Endodermal cell (in vitro differentiated cells): ENCODE measurements around the gene MAB21L4. TPM values are rescaled to one million over a fixed set of nuclear protein-coding genes. Genes with fewer than 3 reads are reported as not detected.
"Not testable (repeated sequence)": the region's sequence is repeated elsewhere in the genome, so short reads cannot be mapped to it uniquely, and the experiment has no call there.

Experiments used
- DNase-seq: peaks from one replicate; pipeline ENCODE4 v3.0.0-alpha.2; 2017
- H3K27ac ChIP-seq: 2 replicates; pipeline ENCODE4 v1.5.1; 2013; ENCODE audit warnings: mild to moderate bottlenecking, low read depth, low read length, moderate library complexity
- H3K27me3 ChIP-seq: 2 replicates; pipeline ENCODE4 v1.6.1; 2013; ENCODE audit warnings: mild to moderate bottlenecking, low read length, moderate library complexity; ENCODE audit not compliant: insufficient read depth, control insufficient read depth, poor library complexity, severe bottlenecking
- H3K36me3 ChIP-seq: 2 replicates; pipeline ENCODE4 v1.7.0; 2013; ENCODE audit warnings: mild to moderate bottlenecking, low read length, moderate library complexity; ENCODE audit not compliant: control insufficient read depth, insufficient read depth
- H3K4me1 ChIP-seq: one replicate; pipeline ENCODE4 v1.7.0; 2013; ENCODE audit warnings: low read length; ENCODE audit not compliant: control insufficient read depth, insufficient read depth
- H3K4me3 ChIP-seq: 2 replicates; pipeline ENCODE4 v1.5.1; 2013; ENCODE audit warnings: mild to moderate bottlenecking, low read length, moderate library complexity
- H3K9ac ChIP-seq: 2 replicates; pipeline ENCODE4 v1.6.1; 2013; ENCODE audit warnings: mild to moderate bottlenecking, low read length, moderate library complexity; ENCODE audit not compliant: poor library complexity, severe bottlenecking; ENCODE audit errors: extremely low read depth
- H3K9me3 ChIP-seq: 2 replicates; pipeline ENCODE4 v1.6.1; 2013; ENCODE audit warnings: mild to moderate bottlenecking, low read length, moderate library complexity; ENCODE audit not compliant: control insufficient read depth
- H3K27ac Mint-ChIP-seq: 2 replicates; pipeline ENCODE4 v1.8.0; 2020; ENCODE audit warnings: mixed read lengths
- H3K27me3 Mint-ChIP-seq: 2 replicates; pipeline ENCODE4 v1.8.0; 2021; ENCODE audit warnings: mild to moderate bottlenecking, mixed read lengths; ENCODE audit not compliant: insufficient read depth
- H3K36me3 Mint-ChIP-seq: 2 replicates; pipeline ENCODE4 v1.8.0; 2020; ENCODE audit warnings: low read depth, mixed read lengths
- H3K4me1 Mint-ChIP-seq: 2 replicates; pipeline ENCODE4 v1.8.0; 2020; ENCODE audit warnings: mixed read lengths
- H3K4me3 Mint-ChIP-seq: 2 replicates; pipeline ENCODE4 v1.8.0; 2020; ENCODE audit warnings: mild to moderate bottlenecking, moderate library complexity, mixed read lengths
- H3K9me3 Mint-ChIP-seq: 2 replicates; pipeline ENCODE4 v1.8.0; 2020; ENCODE audit warnings: mild to moderate bottlenecking, mixed read lengths
- CTCF ChIP-seq: fragments of 200-600 bp; sonication (generic); conservative IDR thresholded peaks from 2 replicates; pipeline ENCODE4 v1.5.0; 2021; ENCODE audit warnings: antibody characterized with exemption, mild to moderate bottlenecking
- WGBS, 2 experiments: methylation state at CpG; one replicate each; pipeline versions ENCODE4 v1.1.5 to v1.1.7; 2013; ENCODE audit warnings: missing lambda C conversion rate in 2 of 2, mixed read lengths in 1 of 2; ENCODE audit not compliant: insufficient coverage in 1 of 2, insufficient read length in 1 of 2; 5-methylcytosine and 5-hydroxymethylcytosine counted together
- total RNA-seq, 2 donors: library from RNA; stranded (reverse); fragmentation: NEBNext Ultra II Directional in 1 of 2; extraction: Animal tissue kit (Norgen Biotek cat#: 25700) in 1 of 2; gene quantifications; 2 replicates in 1 of 2; 3 replicates in 1 of 2; pipeline ENCODE4 v1.2.1, GENCODE V29; 2021

The MAB21L4 gene
- total RNA-seq, 2 donors from 2014 or later = 0.31 TPM; not detected in 1

- H3K4me1 ChIP-seq = no peaks in the 10 kb centered on the region
- no peak overlapping the region for H3K9ac ChIP-seq
- no peak overlapping the region for H3K27ac ChIP-seq
- Mint-ChIP-seq H3K9me3 (peaks cover 11% of the 10 kb centered on the region), H3K27me3 (no peaks in the 10 kb centered on the region), H3K4me1 (no peaks in the 10 kb centered on the region), H3K36me3 (no peaks in the 10 kb centered on the region), H3K4me3 (no peak overlapping the region), H3K27ac (no peak overlapping the region)
- no peaks in the 10 kb centered on the region for H3K36me3 ChIP-seq
- no peaks in the 10 kb centered on the region for H3K27me3 ChIP-seq
- H3K9me3 ChIP-seq = peaks cover 4% of the 10 kb centered on the region
- DNase-seq = no peak
- no peak for TF ChIP-seq CTCF
- WGBS, 2 experiments = 86 to 93% methylated on average over 1 to 5 of the region's 5 CpGs
- no peak overlapping the region for H3K4me3 ChIP-seq
Measured at GRCh38 chr2:240846873-240847595, 48.9 kb downstream of the MAB21L4 start.

GRCh38 chr2:240846309-240846708 lies 49.6 kb downstream of the MAB21L4 start:
- not testable (repeated sequence) for H3K4me1 ChIP-seq, H3K27me3 Mint-ChIP-seq, H3K4me1 Mint-ChIP-seq, H3K9ac ChIP-seq, H3K36me3 Mint-ChIP-seq, H3K4me3 ChIP-seq, H3K9me3 ChIP-seq, DNase-seq, H3K27ac Mint-ChIP-seq, H3K36me3 ChIP-seq, H3K4me3 Mint-ChIP-seq, H3K27me3 ChIP-seq, H3K27ac ChIP-seq
- peaks cover 11% of the 10 kb centered on the region for H3K9me3 Mint-ChIP-seq
- 87% methylated on average over 2 of the region's 2 CpGs; no CpG with 5 or more reads in 1 of the 2 experiments for WGBS, 2 experiments

- Histone ChIP-seq H3K4me1 (no peaks in the 10 kb centered on the region), H3K36me3 (no peaks in the 10 kb centered on the region), H3K4me3 (no peak overlapping the region), H3K9ac (no peak overlapping the region), H3K9me3 (peaks cover 4% of the 10 kb centered on the region), H3K27me3 (peaks cover 4% of the 10 kb centered on the region), H3K27ac (no peak overlapping the region)
- Mint-ChIP-seq H3K36me3 (no peaks in the 10 kb centered on the region), H3K9me3 (peaks cover 6% of the 10 kb centered on the region), H3K4me3 (no peak overlapping the region), H3K27me3 (peaks cover 4% of the 10 kb centered on the region), H3K27ac (no peak overlapping the region), H3K4me1 (no peaks in the 10 kb centered on the region)
- DNase-seq = peak; percentile 91
- TF ChIP-seq CTCF = peak; percentile 80
- WGBS, 2 experiments = 65 to 72% methylated on average over 5 to 9 of the region's 9 CpGs
Measured at GRCh38 chr2:240840435-240841060, 55.4 kb downstream of the MAB21L4 start.
